GM12874 (cell line): Measurements from ENCODE around the gene ATP11A.

Source experiments
- TF ChIP-seq, protein P1 (sequence below): IDR thresholded peaks from 2 replicates; pipeline ENCODE4 v1.5.1; 2011; ENCODE audit warnings: low read depth, mild to moderate bottlenecking, control low read depth, low read length, moderate library complexity; ENCODE audit not compliant: insufficient read depth

Gene ATP11A

GRCh38 chr13:112881656-112882554 is 192.1 kb downstream of the ATP11A start:
- TF ChIP-seq, protein P1, sequence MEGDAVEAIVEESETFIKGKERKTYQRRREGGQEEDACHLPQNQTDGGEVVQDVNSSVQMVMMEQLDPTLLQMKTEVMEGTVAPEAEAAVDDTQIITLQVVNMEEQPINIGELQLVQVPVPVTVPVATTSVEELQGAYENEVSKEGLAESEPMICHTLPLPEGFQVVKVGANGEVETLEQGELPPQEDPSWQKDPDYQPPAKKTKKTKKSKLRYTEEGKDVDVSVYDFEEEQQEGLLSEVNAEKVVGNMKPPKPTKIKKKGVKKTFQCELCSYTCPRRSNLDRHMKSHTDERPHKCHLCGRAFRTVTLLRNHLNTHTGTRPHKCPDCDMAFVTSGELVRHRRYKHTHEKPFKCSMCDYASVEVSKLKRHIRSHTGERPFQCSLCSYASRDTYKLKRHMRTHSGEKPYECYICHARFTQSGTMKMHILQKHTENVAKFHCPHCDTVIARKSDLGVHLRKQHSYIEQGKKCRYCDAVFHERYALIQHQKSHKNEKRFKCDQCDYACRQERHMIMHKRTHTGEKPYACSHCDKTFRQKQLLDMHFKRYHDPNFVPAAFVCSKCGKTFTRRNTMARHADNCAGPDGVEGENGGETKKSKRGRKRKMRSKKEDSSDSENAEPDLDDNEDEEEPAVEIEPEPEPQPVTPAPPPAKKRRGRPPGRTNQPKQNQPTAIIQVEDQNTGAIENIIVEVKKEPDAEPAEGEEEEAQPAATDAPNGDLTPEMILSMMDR, result no peak

DNA sequence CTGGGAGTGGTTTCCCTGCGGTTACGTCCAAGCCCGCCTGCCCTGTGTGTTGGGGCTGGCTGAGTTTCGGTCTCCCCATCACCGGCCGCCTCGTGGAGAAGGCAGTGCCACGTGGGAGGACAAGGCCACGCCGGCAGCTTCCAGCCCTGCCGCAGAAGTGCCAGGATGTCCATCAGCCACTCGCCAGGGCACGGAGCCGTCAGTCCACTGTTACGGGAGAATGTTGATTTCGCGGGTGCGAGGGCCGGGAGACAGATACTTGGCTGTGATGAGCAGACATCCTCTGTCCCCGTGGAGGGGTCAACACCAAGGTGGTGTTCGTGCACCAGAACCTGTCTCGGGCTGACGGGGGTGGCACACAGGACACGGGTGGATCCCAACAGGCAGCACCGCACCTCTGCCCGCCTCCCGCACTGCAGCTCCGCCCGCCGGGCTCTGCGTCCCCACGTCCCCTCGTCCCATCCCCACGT is 192.8 kb downstream of the ATP11A start:
- TF ChIP-seq, protein P1, result no peak

DNA sequence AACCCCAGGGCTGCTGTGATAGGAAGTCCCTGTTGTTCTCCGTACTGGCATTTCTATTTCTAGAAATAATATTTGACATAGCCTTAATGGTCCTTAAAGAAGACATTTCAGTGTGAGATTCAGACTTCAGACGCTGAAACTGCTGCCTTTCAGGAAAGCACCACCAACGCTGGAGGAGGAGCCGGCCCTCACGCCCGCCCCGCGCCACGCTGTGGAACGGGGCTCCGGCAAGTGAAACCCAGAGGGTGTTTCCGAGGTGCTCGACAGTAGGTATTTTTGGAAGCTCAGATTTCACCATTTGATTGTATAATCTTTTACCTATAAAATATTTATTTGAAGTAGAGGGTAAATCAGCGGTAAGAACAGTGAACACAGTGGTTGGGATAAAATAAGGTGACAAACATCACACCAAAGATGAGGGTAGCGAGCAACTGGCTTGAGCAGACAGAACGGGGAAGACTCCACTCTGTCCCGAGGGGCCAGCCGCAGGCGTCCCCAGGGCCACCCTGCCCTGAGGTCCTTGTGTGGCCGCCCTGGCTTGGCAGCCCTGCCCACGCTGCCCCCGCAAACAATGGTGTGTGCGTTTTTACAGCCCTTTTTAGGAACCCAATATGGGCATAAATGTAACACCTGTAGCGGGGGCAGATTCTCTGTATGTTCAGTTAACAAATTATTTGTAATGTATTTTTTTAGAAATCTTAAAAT is 193.6 kb downstream of the ATP11A start:
- TF ChIP-seq, protein P1, result no peak

- TF ChIP-seq, protein P1, result no peak
Observed at GRCh38 chr13:112885242-112885781, 195.5 kb downstream of the ATP11A start.

- TF ChIP-seq, protein P1, result no peak
Observed at GRCh38 chr13:112885782-112886268, 196.0 kb downstream of the ATP11A start.

- TF ChIP-seq, protein P1, result no peak
Observed at GRCh38 chr13:112887151-112887550, 197.3 kb downstream of the ATP11A start.

DNA sequence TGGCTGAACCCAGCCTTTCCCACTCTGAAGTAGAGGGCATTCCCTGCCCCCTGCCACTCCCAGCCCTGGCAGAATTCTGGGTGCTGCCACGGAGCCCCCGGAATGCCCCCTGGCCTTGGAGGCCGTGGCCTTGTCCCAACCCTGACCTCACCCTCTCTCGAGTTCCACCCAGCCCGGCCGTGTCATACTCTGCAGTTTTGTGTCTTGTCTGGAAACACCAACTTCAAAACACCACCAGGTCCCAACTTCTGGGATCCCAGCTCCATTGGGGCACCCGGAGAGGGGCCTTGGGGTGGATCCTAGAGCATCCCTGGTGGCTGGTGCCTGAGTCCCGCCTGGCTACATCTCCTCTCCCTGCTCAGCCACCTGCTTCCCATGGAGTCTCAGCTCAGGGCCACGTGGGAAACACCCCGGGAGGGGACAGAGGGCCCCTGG is 197.7 kb downstream of the ATP11A start:
- TF ChIP-seq, protein P1, result no peak
